ENCODE measurements around the gene CTIF.

Gene CTIF

GRCh38 chr18:48621815-48622555 is 83.2 kb downstream of the CTIF start:
- no peak for DNase-seq (ENCODE audit: low spot score)

GRCh38 chr18:48622911-48623431 is 84.1 kb downstream of the CTIF start:
- no peak for DNase-seq (ENCODE audit: low spot score)

DNA sequence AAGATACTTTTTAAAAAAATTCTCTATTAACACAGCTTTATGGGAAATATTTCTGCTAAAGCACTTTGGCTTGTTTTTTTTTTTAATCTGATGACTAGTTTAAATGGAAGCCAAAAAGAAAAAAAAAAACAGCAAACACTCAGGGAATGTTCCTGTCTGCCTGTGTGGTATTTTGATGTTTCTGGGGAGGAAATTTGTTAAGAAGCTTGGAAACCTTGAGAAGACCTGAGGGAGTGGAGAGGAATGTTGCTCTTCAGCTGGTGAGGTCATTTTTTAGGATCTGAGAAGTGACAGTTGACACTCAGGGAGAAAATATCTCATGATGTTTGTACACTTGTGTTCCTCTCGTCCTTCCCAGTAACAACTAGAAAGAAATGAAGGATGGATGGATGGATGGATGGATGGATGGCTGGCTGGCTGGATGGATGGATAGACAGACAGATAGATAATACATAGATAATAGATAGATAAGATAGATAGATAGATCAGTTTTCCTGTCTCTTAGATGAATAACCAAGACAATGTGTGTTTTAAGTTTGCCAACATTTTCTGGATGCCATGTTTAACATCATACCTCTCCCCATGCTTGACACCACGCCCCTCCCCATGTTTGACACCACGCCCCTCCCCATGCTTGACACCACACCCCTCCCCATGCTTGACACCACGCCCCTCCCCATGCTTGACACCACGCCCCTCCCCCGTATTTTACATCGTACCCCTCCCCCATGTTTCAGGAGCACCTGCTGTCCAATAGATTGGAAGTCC is 84.8 kb downstream of the CTIF start:
- peak; percentile 68 for DNase-seq (ENCODE audit: low spot score)

- no peak for DNase-seq (ENCODE audit: low spot score)
Observed at GRCh38 chr18:48624856-48625255, 86.0 kb downstream of the CTIF start.

DNA sequence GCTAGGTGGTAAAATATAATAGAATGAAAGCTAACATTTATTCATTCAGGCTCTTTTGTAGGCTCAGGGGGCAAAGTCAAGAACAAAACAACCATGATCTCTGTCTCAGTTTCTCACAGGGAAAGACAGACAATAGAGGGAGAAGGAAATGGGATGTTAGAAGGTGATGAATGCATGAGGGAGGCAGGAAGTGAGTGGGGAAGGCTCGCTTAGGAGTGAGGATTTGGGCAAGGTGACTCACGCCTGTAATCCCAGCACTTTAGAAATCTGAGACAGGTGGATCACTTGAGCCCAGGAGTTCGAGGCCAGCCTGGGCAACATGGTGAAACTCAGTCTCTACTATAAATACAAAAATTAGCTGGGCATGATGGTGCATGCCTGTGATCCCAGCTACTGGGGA is 88.4 kb downstream of the CTIF start:
- no peak for DNase-seq (ENCODE audit: low spot score)

DNA sequence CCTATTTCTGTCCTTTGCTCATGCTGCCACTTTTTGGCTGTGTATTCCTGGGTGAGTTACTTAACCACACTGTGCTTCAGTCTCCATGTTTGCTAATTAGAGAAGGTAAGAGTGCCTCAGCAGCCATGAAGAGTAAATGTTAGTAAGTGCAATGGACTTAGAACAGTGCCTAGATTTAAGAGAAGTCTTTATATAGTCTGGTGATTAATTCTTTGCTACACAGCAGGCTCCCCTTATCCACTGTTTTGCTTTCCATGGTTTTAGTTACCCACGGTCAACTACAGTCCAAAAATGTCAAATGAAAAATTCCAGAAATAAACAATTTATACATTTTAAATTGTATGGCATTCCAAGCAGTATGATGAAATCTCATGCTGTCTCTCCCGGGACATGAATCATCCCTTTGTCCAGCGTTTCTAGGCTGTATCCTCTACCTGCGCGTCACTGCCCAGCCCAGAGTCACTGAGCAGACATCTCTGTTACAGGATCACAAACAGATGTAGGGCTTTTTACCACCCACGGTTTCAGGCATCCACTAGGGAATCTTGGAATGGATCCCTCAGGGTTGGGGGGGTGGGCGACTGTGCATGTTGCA is 91.0 kb downstream of the CTIF start:
- peak; percentile 88 for DNase-seq (ENCODE audit: low spot score)

- no peak for DNase-seq (ENCODE audit: low spot score)
Observed at GRCh38 chr18:48631851-48632250, 93.0 kb downstream of the CTIF start.

DNA sequence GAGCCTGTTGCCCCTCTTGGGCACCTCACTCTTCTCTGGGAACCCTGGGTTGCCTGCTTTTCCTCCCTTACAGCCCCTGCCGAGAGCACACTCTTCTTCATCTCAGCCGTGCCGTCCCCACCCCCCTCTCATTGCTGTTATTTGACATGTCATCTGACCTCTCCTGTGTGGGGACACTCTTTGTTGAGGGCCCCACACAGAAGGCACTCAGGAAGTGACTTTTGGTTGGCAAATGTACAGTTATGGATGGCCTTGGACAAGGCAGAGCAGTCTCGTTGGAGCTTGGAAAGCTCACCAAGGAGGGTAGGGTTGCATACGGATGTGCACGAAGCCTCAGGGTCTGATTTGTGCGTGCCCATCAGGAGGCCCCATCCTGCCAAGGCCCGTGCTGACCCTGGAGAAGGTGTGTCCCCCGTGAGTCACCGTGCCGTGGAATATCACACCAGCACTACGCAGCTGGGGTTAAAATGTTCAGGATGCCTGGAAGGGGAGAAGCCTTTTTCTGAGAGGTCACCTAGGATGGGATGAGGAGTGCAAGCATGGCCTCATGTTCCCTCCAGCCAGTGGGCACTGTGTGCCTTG is 93.9 kb downstream of the CTIF start:
- DNase-seq (ENCODE audit: low spot score), result no peak

GRCh38 chr18:48634491-48634890 is 95.7 kb downstream of the CTIF start:
- no peak for DNase-seq (ENCODE audit: low spot score)

GRCh38 chr18:48634975-48635374 is 96.1 kb downstream of the CTIF start:
- DNase-seq (ENCODE audit: low spot score), result no peak

DNA sequence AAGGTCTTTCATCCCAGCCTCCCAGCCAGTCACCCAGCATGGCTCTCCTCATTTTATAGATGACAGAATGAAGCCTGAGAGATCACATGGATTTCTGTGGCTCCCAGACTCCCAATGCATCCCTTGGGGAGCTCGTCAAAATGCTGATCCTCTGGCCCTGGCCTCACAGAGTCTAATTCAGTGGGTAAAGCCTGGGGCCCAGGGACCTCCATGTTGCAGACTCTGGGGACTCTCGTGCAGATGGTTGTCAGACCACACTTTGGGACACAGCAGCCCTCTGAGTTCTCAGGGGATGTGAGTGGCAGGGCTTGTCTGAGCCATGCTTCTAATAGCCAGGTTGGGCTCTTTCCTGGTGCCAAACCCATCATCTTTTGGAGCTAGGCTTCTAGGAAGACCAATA is 97.0 kb downstream of the CTIF start:
- DNase-seq (ENCODE audit: low spot score), result no peak

DNA sequence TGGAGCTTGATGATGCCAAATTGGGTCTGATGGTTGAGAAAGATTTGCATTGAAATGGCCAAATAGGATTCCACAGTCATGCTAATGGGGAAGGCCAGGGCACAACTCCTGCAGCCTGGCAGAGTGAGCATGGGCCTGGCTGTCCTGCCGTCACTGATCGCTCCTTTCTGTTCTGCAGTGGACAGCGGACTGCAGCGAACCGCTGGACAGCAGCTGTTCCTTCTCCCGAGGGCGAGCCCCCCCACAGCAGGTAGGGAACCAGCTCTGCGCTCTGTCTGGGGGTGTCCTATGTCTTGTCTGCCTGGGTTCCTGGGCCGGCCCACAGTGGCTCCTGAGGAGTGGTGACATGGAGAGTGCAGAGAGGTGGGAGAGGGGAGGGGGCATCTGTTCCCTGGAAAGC is 97.6 kb downstream of the CTIF start:
- DNase-seq (ENCODE audit: low spot score), result no peak

- no peak for DNase-seq (ENCODE audit: low spot score)
Observed at GRCh38 chr18:48637081-48637990, 98.5 kb downstream of the CTIF start.

DNA sequence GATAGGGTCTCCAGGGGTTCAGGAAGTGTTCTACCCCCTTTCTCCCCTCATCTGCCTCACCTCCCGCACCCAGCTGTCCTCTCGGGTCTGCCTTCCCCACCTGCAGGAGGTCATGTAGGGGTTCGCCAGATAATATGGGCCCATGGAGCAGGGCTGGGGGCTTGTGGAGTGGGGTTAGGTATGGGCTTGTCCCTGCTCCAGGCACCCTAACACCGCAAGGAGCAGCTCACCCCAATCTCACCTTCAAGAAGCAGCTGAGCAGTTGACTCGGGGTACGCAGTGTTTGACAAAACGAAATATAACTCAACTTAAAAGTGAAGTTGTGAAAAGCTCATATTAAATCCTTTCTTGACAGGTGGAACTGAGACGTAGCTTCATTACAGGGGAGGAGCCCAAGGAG is 99.6 kb downstream of the CTIF start:
- no peak for DNase-seq (ENCODE audit: low spot score)

DNA sequence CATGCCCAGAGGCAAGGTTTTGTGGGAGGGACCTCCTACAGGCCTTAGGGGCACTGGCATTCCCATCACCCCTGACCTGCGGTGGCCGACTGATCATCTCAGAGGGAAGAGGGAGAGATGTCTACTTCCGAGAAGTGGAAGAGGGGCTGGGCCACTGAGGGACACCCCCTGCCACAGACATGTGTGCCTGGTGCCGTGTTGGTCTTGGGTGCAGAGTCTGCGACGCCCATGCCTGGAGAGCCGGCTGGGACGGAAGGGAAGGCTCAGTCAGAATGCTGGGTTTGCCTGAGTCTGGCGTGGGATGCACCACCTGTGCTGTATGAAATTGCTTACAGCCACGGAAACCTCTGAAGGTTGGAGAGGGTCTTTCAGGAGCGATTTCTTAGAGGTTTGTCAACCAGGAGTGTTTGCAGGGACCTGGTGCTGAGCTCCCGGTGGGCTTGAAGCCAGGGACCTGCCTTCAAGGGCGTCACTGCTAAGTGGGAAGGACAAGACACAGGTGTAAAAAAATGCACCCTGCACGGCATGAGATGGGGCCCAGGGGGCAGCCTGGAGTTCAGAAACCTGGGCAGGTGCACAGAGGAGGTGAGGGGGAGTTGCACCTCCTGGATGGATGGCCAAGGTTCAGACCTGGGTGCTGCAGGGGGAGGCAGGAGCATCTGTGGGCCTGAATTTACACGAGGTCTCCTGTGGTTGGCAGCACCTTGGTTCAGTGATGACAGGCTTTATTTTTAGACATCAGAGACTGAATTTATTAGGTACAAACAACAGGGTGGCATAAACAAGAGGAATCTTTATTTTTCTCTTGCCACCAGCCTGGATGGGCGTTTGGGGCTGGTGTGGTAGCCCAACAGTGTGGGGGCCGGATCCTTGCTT is 100.3 kb downstream of the CTIF start:
- DNase-seq (ENCODE audit: low spot score), result no peak

DNA sequence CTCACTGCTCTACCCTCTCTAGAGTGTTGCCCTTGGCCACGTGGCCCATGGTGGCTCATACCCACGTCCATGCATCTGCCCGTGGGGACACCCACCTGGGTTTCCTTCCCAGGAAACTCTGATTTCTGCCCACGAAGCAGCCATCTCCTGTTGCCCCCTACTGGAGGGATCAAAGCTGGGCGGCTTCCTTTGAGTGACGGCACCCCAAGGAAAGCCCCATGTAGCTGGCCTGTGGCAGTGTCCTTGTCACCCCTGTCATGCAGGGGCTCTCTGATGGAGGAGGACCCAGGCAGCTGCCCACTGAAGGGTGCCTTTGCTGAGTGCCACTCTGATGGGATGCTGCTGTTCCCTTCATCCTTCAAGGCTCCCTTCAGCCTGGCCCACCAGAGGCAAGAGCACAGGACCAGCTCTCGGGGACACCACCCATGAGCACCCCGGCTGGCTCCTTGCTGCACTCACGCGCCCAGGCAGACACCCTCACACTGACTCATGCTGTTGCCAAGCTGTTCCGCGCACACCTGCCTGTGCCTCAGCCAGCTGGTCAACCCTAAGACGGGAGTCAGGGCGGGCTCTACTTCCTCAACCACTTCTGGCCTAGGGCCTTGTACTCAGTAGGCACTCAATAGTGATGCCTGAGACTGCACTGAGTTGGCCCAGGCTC is 101.1 kb downstream of the CTIF start:
- DNase-seq (ENCODE audit: low spot score), result no peak

GRCh38 chr18:48640566-48641270 is 101.9 kb downstream of the CTIF start:
- peak; percentile 39 for DNase-seq (ENCODE audit: low spot score)

DNA sequence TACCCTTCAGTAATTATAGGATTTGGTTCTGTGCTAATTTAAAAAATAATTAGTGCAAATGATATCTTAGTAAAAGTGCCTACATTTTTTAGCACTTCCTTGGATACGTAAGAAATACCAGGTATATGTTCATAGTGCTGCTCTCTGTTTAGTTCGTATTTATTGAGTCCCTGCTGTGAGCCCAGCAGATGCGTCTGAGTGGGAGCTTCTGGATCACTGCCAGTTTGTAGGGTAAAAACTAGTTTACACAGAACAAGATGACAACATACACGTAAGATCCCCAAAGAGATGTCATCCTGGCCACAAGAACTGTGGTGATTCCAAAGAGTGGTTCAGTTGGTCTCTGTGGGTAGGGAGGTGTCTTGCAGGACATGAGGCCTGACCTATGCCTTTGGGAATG is 103.2 kb downstream of the CTIF start:
- DNase-seq (ENCODE audit: low spot score), result no peak

DNA sequence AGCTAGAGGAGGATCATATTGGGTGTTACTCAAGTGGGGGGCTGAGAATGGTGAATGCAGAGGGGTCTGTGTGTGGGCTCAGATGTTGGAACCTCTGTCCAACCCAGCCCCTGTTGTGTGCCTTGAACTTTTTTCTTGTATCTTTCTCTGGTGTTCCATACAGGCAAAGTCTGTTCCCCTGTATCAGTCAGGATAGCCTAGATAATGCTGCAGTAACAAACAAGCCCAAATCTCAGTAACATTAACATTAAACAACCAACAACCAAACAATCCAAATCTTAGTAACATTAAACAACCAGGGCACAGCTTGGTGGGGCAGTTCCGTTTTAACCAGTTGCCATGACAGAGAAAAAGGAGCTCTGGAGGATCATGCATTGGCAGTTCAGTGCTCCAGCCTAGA is 103.7 kb downstream of the CTIF start:
- no peak for DNase-seq (ENCODE audit: low spot score)

All from AG08396 (cell line).